ENCODE measurements around the gene CRPPA. TPM values are rescaled to one million over a fixed set of nuclear protein-coding genes. Genes with fewer than 3 reads are reported as not detected.

CRPPA gene
- total and polyA plus RNA-seq, 2 donors (not counting 3 experiments of a cell fraction or from before 2014, with no cell fraction given) = 0.58 to 3.5 TPM

GRCh38 chr7:16447876-16448275, 26.5 kb upstream of the CRPPA start:
- Histone ChIP-seq H2AFZ (ENCODE audit: low read depth, low read length) (no peak overlapping the region), H3K4me2 (ENCODE audit: insufficient read depth, low read length) (no peak overlapping the region), H3K9me1 (replicated peaks; ENCODE audit: control insufficient read depth, extremely low read depth, insufficient read depth, low read length) (no peaks in the 10 kb centered on the region), H3K4me3 (replicated peaks in 1 of 3; ENCODE audit: insufficient read depth in 1 of 3, low read depth in 1 of 3, low read length in 3 of 3) (no peak overlapping the region), H4K20me1 (replicated peaks; ENCODE audit: control insufficient read depth, extremely low read depth, insufficient read depth, low read length) (no peaks in the 10 kb centered on the region), H3K9ac (replicated peaks; ENCODE audit: extremely low read depth, insufficient read depth, low read length) (no peak overlapping the region), H3K27me3 (ENCODE audit: control insufficient read depth in 2 of 2, insufficient read depth in 2 of 2, low read length in 2 of 2) (no peaks in the 10 kb centered on the region), H3K79me2 (ENCODE audit: control insufficient read depth, insufficient read depth, low read length) (no peaks in the 10 kb centered on the region), H3K9me3 (replicated peaks; ENCODE audit: control insufficient read depth, insufficient read depth, low read length) (no peaks in the 10 kb centered on the region), H3K4me1 (ENCODE audit: control insufficient read depth, extremely low read depth, insufficient read depth, low read length) (no peaks in the 10 kb centered on the region), H3K27ac (ENCODE audit: insufficient read depth, low read depth, low read length) (no peak overlapping the region), H3K36me3 (ENCODE audit: control insufficient read depth in 2 of 2, extremely low read depth in 1 of 2, insufficient read depth in 2 of 2, low read length in 2 of 2) (no peaks in the 10 kb centered on the region)
- dilution Hi-C loops (cut with MboI; ENCODE audit: extremely low pct_ligation_motif_present, low sequenced_read_pairs) = no loop called here
- TF ChIP-seq GATA2 (IDR thresholded peaks at IDR 0.05; ENCODE audit: insufficient read depth, insufficient read length, low read depth, low read length) (no peak), MYC (IDR thresholded peaks at IDR 0.05; ENCODE audit: low read depth, low read length) (no peak), EZH2 (IDR thresholded peaks at IDR 0.05; ENCODE audit: borderline replicate concordance, low read depth, low read length, severe bottlenecking) (no peak), FOS (IDR thresholded peaks at IDR 0.05; ENCODE audit: borderline replicate concordance, insufficient read depth, low read length) (no peak), POLR2A (IDR thresholded peaks at IDR 0.05; ENCODE audit: low read depth, low read length) (no peak), POLR2AphosphoS5 (IDR thresholded peaks at IDR 0.05; ENCODE audit: insufficient read depth, low read depth, low read length) (no peak), JUN (IDR thresholded peaks at IDR 0.05; ENCODE audit: borderline replicate concordance, insufficient read depth, insufficient read length, low read depth) (no peak), MAX (IDR thresholded peaks at IDR 0.05; ENCODE audit: insufficient read depth, insufficient read length) (no peak)
- TF ChIP-seq, protein P1, sequence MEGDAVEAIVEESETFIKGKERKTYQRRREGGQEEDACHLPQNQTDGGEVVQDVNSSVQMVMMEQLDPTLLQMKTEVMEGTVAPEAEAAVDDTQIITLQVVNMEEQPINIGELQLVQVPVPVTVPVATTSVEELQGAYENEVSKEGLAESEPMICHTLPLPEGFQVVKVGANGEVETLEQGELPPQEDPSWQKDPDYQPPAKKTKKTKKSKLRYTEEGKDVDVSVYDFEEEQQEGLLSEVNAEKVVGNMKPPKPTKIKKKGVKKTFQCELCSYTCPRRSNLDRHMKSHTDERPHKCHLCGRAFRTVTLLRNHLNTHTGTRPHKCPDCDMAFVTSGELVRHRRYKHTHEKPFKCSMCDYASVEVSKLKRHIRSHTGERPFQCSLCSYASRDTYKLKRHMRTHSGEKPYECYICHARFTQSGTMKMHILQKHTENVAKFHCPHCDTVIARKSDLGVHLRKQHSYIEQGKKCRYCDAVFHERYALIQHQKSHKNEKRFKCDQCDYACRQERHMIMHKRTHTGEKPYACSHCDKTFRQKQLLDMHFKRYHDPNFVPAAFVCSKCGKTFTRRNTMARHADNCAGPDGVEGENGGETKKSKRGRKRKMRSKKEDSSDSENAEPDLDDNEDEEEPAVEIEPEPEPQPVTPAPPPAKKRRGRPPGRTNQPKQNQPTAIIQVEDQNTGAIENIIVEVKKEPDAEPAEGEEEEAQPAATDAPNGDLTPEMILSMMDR (IDR thresholded peaks at IDR 0.05; ENCODE audit: extremely low read depth in 1 of 2, insufficient read depth in 1 of 2, low read depth in 1 of 2, low read length in 2 of 2) = no peak
- FAIRE-seq (no peak), DNase-seq (ENCODE audit: low read depth, low spot score) (no peak)
- intact Hi-C loops (cut with micrococcal nuclease) = no loop called here
- CTCF ChIA-PET = interaction anchor here (1.0 kb wide), 1 partner anchor 117 kb away, joined by 4 read pairs; no protein-coding TSS in a partner anchor
- no TSS peak for BruUV-seq (replicated peaks)
- POLR2A ChIA-PET = no interaction called here

All from endothelial cell of umbilical vein (primary cell).